GM06990 (cell line): ENCODE measurements around the gene LOXL4.

Experiments used
- DNase-seq: peaks from one replicate; pipeline ENCODE4 v3.0.0-alpha.2; 2011; ENCODE audit not compliant: insufficient read length; ENCODE audit errors: extremely low read depth
- H3K27me3 ChIP-seq: replicated peaks from 2 replicates; pipeline ENCODE4 v1.6.0; 2011; ENCODE audit warnings: low read length; ENCODE audit not compliant: control insufficient read depth, insufficient read depth
- H3K36me3 ChIP-seq: 2 replicates; pipeline ENCODE4 v1.5.1; 2011; ENCODE audit warnings: low read length; ENCODE audit not compliant: control insufficient read depth, insufficient read depth
- H3K4me3 ChIP-seq: replicated peaks from 2 replicates; pipeline ENCODE4 v1.5.1; 2011; ENCODE audit warnings: low read depth, mild to moderate bottlenecking, control low read depth, low read length
- TF ChIP-seq, protein P1 (sequence below): IDR thresholded peaks from 2 replicates; pipeline ENCODE4 v1.5.1; 2011; ENCODE audit warnings: low read length, control low read depth, mild to moderate bottlenecking, inconsistent platforms; ENCODE audit not compliant: insufficient read depth, poor library complexity, severe bottlenecking

The LOXL4 gene

DNA sequence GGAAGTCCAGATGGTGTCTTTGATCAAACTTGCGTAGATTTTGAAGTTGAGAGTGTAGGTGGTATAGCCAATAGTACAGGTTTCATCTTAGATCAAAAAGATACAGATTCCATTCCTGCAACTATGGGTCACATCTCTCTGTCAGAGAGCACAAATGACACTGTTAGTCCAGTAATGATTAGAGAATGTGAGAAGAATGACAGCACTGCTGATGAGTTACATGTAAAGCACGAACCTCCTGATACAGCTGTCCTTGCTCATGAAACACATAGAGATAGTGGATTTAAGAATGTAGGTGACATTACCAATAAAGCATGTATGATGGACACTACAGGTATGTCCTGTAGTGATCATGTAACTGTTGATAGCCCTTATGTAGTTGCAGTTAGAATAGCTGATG lies 59.1 kb downstream of the LOXL4 start:
- no peak for DNase-seq
- TF ChIP-seq, protein P1, sequence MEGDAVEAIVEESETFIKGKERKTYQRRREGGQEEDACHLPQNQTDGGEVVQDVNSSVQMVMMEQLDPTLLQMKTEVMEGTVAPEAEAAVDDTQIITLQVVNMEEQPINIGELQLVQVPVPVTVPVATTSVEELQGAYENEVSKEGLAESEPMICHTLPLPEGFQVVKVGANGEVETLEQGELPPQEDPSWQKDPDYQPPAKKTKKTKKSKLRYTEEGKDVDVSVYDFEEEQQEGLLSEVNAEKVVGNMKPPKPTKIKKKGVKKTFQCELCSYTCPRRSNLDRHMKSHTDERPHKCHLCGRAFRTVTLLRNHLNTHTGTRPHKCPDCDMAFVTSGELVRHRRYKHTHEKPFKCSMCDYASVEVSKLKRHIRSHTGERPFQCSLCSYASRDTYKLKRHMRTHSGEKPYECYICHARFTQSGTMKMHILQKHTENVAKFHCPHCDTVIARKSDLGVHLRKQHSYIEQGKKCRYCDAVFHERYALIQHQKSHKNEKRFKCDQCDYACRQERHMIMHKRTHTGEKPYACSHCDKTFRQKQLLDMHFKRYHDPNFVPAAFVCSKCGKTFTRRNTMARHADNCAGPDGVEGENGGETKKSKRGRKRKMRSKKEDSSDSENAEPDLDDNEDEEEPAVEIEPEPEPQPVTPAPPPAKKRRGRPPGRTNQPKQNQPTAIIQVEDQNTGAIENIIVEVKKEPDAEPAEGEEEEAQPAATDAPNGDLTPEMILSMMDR = no peak
- Histone ChIP-seq H3K4me3 (no peak overlapping the region), H3K27me3 (no peaks in the 10 kb centered on the region), H3K36me3 (peaks cover 2% of the 10 kb centered on the region)

DNA sequence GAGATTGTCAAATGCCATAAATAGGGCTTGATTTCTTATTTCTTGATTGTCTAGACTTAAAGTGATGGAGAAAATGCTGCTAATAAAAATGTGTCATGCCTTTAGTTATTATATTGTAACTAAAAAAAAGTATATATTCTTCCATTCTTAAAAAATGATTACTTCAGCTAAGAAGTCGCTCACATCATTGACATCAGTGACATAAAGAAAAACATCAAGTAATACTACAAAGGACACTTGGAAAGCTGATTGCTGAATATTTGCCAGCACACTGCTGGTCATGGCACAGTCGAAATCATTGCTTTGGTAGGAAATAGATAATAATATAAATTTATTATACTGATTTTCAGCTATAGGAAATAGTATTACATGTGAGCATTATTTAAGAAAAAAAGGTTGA lies 62.6 kb downstream of the LOXL4 start:
- H3K4me3 ChIP-seq = no peak overlapping the region
- H3K36me3 ChIP-seq = peaks cover 2% of the 10 kb centered on the region
- no peak for DNase-seq
- H3K27me3 ChIP-seq = no peaks in the 10 kb centered on the region
- TF ChIP-seq, protein P1 = no peak

DNA sequence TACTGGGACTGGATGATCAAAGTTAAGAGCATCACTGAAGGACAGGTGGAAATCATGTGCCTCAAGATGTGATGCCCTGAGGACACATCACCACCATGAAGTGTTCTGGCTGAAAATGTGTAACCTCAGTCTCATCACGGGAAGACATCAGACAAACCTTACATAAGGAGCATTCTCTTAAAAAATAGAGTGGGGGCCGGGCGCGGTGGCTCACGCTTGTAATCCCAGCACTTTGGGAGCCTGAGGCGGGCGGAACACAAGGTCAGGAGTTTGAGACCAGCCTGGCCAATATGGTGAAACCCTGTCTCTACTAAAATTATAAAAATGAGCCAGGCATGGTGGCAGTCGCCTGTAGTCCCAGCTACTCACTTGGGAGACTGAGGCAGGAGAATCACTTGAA lies 65.6 kb downstream of the LOXL4 start:
- no peak overlapping the region for H3K4me3 ChIP-seq
- H3K27me3 ChIP-seq = no peaks in the 10 kb centered on the region
- DNase-seq = no peak
- TF ChIP-seq, protein P1 = no peak
- H3K36me3 ChIP-seq = no peaks in the 10 kb centered on the region; the same call in 1 of the 2 replicates

DNA sequence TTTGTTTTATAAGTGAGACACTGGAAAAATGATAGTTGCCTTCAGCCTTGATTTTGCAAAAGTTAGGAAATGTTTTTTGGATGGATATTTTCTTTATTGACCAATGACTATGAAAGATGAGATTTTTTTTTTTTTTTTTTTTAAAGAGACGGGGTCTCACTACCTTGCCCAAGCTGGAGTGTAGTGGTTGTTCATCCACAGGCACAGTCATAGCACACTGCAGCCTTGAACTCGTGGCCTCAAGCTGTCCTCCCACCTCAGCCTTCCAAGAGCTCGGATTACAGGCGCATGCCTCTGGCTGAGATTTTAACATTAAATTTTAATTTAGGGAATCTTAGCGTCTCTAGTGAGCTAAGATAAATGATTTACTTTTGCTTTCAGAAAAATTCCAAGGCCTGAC lies 66.2 kb downstream of the LOXL4 start:
- DNase-seq = no peak
- TF ChIP-seq, protein P1 = no peak

More for the DNA sequence above, 66.2 kb downstream of the LOXL4 start:
- Histone ChIP-seq H3K4me3 (no peak overlapping the region), H3K36me3 (no peaks in the 10 kb centered on the region; the same call in 1 of the 2 replicates), H3K27me3 (no peaks in the 10 kb centered on the region)
